Head of caudate nucleus (tissue), 42 donors: ENCODE data around the gene TRIB2.

Source experiments
- DNase-seq, 42 donors: peaks; one replicate each; pipeline versions ENCODE4 v3.0.0 to v3.0.0-alpha.2; 2020 to 2021; ENCODE audit warnings: mixed read lengths in 7 of 42
- intact Hi-C: fragments of 100-400 bp; cut with DNase I; formaldehyde crosslinking; loops from one replicate; pipeline ENCODE4 v1.15.0; 2022

TRIB2 gene

DNA sequence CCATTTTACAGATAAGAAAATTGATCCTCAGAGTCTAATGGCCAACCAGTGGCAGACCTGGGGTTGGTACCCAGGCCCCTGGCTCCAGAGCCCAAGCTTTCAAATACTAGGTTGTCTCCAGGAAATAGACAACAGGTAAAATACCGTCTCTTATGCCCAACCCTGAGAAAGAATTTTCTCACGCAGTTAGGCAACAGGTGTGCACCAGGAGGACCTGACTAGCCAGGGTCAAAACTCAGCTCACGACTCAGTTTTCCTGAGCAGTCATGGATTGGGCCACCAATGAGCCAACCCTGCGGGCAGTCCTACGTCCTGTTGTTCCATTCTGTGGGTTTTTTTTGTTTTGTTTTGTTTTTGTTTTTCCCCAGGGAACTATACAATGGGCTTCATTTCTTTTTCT is 13.5 kb downstream of the TRIB2 start:
- DNase-seq = no peak

DNA sequence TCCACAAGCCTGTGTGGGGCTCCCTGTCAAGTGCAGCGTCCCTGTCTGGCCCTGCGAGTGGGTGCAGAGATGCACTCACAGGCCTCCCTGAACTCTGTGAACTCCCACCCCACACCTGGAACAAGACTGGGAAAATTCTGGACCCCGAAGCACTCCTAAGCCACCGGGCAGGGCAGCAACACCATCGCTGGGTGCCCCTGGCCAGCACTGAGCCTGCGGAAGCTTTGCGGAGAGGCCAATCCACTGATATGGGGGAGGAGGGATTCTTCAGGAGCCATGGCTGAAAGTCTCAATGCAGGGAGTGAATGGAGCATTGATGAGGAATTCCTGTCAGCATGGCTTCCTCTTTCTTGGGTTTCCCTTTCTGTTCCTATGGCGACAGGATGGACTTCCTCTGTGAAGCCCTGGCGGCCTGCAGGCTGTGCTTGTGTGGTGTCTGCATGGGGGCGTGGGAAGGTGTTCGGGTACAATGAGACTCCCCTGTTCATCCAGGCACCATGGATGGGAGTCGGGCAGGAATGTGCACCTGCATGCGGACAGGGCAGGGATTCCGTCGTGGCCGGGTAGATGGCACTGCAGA is 15.1 kb downstream of the TRIB2 start:
- intact Hi-C loops = loop anchor here (10.0 kb wide), 1 partner anchor 203 kb away; no protein-coding TSS in a partner anchor
- no peak for DNase-seq

More for the DNA sequence above, 13.5 kb downstream of the TRIB2 start:
- intact Hi-C loops = loop anchor here (10.0 kb wide), 1 partner anchor 205 kb away; no protein-coding TSS in a partner anchor

DNA sequence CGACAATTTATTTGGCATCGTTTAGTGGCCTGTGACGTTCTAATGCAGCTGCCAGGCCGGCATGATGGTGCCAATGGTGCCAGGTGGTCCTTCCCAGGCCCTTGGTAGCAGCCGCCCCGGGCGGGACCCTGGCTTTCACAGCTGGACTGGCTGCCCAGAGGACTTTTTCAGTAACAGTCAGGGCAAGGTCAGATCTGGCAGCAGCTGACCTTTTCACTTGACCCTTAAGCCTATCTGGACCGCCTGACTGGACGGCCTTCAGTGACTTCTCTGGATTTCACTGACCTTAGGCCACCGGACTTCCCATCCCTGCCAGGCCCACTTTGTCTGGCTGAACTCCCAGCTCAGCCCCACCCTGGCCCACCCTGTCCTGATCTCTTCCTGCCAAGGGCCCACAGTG is 15.9 kb downstream of the TRIB2 start:
- intact Hi-C loops = loop anchor here (10.0 kb wide), 1 partner anchor 202 kb away; no protein-coding TSS in a partner anchor
- DNase-seq = no peak

DNA sequence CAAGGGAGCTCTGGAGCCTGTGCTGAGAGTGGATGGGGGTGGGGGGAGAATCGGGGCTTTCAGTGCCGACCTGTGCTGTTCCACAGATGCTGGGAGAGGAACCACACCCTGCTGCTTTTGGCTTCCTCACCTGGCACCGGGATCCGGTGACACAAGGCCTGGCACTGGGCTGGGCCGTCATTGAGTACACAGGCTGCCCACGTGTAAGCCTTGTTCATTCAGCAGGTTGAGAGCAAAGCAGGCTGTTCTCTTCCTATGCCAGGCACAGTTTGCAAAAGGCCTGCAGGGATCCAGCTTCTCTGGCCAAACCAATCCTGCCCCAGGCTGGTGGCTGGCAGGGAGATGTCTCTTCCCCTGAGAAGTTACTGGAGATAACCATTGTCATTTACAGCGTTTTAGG is 17.1 kb downstream of the TRIB2 start:
- peak in 18 of 42 donors; percentile 6 to 76 (median 49) for DNase-seq
- intact Hi-C loops = loop anchor here (10.0 kb wide), 1 partner anchor 201 kb away; no protein-coding TSS in a partner anchor

DNA sequence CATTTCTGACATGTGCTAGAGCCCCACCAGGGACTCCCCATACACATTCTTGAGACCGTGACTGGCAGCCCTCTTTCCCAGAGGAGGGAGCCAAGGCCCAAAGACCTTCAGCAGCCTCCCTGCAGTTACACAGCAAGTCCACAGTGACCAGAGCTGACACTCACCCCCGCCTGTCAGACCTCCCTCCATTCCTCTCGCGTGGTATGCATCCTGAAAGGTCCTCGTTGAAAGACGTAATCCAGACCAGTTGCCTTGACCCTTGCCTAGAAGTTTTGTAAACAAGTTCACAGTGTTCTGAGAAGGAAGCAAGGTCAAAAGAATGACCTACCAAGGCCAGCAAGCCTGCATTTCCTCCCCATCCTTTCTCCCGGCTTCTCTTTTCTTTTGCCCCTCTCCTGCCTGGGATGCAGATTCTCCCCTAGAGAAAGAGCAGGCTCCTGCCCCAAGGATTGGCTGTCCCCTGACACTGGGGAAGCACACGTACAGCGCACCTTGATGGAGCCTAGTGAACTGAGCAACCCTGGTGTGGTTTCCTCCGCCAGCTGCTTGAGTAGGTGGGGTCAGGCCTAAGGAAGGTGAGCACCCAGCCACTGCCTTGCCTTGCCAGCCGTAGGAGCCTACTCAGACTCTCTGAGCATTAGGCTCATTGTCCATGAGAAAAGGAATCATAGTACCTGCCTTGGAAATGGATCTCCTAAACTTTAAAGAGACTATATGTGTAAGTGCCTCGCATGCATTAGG is 18.3 kb downstream of the TRIB2 start:
- DNase-seq = no peak
- intact Hi-C loops = loop anchor here (10.0 kb wide), 1 partner anchor 200 kb away; no protein-coding TSS in a partner anchor

DNA sequence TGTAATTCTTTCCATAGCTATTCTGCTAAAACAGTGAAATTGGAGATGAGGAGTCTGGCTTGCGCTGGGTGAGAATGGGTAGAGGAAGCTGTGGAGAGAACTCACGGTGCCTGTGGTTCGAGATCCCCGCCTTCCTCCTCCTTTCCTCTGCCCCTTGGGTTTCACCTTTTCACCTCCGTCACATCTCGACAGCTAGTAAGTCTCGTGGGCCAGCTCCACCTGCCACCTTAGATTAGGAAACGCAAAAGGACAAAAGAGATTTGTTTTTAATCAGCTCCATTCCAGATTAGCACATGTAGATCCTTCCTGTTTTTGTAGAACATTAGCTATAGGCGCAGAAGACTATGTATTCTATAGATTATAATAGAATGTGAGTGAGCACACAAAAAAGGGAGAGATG is 20.6 kb downstream of the TRIB2 start:
- no peak for DNase-seq
- intact Hi-C loops = loop anchor here (10.0 kb wide), 1 partner anchor 198 kb away; no protein-coding TSS in a partner anchor

DNA sequence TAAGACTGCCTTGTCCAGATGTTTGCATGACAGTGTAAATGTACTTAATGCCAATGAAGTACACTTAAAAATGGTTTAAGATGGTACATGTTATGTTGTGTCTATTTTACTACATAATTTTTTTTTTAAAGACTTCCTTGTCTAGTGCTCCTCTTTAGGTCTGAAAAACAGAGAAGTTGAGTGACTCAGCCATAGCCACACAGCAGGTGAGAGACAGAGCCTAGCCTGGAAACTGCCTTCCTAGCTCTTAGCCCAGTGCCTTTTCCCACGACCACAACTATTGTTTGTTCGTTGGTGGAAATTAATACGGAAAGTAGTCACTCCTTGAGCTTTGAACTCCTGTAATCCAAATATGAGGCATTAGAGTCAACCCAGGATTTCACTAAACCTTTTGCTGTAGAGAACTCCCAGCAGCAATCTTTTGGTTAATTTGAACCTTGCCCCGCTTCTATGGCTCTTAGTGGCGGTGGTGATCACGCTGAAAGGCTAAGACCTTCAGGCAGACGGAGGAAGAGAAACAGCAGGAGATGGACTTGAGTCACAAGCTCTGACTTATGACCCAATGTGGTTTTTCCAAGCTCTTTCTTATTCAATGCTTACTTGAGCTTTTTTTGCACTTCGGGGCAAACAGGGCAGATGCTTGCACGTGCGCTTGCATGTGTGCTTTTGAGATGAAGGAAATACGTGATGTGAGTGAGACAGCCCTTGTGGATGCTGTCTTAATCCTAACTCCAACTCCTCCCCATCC is 21.2 kb downstream of the TRIB2 start:
- DNase-seq = no peak
- intact Hi-C loops = loop anchor here (10.0 kb wide), 1 partner anchor 197 kb away; no protein-coding TSS in a partner anchor

DNA sequence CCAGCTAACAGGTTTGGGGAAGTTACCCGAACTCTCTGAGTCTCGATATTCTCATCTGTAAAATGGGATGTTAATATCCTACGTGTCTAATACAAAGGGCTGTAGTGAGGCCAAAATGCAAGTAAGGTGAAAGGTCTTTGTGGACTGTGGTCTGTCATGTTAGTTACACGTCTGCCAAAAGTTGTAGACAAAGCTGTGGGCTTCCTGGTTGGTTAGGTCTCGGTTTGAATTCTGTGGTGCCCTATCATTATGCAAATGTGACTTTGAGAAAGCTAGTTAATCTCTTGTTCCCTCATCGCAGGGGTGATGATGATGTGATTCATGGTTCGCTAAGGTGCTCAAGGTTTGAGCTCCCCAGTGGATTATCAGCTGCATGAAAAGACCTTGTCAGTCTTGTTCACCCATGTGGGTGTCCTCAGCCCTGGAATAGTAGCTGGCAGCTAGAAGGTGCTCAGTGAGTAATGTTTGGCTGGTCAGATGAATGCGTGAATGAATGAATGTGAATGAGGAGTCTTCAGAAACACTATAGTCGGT is 23.1 kb downstream of the TRIB2 start:
- no peak for DNase-seq
- intact Hi-C loops = loop anchor here (10.0 kb wide), 1 partner anchor 195 kb away; no protein-coding TSS in a partner anchor

DNA sequence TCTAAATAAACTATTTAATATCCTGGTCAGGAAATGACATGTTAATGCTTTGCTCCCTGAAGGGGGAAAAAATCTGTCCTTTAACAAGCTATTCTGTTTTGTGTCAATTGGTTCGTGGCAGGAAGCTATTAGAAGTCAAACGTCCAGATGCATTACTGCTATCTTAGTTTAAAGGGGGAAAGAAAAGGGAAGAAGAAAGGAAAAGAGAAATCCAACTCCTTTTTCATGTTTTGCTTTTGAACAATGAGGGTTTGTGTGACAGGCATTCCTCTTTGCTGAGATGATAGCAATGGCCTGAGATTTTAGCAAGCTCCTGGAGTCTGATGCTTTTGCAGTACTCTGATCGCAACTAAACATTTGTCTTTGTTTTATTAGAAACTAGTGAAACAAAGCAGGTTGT is 24.6 kb downstream of the TRIB2 start:
- intact Hi-C loops = no loop called here
- no peak for DNase-seq

DNA sequence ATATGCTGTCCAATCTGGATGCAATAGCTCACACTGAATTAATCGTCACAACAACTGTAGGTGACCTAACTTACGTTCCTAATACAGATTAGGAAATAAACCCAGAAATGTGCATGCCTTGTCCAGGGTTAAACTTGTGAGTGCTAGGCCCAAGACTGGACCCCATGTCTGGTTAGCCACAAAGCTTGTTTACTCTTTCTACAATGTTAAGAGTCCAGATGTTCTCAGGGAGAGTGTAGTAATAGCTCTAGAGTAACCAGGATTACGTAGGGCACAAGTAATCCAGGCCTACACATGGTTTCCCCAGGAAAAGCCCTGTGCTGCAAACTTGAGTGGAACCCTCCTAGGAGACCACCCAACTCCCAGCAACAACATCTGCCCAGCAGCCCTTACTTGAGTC is 26.2 kb downstream of the TRIB2 start:
- intact Hi-C loops = no loop called here
- DNase-seq = no peak

DNA sequence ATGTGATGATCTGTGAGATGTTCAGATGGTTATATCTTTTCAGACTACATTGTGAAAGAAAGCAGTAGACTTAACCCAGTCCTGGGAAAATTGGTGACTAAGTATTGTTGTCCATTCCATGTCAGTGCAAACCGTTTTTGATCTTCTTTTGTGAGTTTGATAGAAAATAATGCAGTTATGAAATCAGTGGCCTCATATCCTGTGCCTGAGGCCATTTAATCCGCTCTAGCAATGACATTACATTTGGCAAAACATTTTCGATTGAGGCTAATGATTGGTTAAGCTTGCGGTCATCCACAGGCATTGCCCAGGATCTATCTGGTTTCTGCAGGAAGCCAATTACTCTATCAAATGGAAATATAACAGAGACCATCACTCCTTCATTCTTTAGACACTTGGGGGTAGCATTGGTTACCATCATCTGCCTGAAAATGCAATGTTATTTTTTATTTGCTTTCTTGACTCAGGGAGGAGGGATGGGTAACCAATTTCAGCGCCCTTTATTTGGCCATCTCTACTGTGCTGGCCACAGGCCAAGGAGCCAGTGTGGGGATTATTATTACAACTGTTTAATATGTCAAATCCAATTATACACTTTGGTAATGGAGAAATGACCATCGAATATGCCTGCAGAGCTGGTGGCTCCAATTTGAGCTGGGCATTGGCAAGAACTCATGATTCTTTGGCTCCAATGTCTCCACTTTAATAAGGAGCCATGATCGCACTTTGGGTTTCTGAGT is 33.6 kb downstream of the TRIB2 start:
- DNase-seq = no peak
- intact Hi-C loops = no loop called here

DNA sequence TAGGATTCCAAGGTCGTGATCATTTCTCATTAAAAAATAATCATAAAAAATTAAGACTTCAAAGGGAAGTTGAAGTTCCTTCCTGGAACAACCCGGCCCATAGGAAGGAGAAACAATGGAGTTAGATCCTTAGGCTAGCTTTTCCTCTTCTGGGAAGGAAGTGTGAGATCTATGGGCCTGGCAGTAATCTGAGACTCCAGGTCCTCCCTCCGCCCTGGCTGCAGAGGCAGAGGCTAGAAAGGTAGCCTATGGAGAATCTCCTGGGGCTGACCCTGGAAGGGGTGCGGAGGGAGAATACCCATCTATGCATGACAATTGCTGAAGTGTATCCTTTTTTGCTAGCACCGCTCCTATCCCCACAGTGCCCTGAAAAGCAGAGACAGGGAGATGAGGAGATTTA is 37.9 kb downstream of the TRIB2 start:
- no peak for DNase-seq
- intact Hi-C loops = no loop called here

DNA sequence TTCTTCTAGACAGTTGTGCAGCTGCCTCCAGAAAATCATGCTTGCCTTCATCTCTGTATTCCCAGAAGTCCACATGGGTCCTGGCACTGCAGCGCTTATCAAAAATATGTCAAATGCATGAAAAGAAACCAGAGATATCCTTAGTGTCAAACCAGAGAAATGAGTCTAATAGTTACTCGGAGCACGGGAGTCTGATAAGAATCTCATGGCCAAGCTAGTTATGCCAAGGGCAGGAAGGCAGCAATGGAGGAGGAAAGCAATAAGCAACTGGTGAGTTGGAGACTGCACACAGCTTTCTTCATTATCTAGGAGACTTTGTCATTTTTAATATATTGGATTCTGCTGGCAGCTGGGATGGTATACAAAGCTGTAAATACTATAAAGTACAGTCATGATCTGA is 38.6 kb downstream of the TRIB2 start:
- no peak for DNase-seq
- intact Hi-C loops = no loop called here

DNA sequence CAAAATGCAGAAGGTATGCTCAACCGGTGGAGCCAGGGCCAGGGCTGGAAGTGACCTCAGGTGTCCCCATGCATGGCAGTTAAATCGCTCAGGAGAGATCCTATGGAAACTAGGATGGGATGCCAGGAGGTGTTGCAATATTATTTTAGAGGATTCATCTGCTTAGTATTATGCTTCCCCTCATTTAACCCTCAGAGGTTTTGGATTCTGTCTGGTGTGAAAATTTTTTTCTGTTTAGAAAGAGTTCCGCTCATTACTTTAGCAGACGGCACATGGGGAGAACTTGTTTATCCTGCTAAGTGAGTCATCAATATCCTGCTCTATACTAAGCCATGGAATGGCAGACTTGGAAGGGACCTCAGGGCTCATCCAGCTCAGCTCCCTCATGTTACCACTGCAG is 42.5 kb downstream of the TRIB2 start:
- intact Hi-C loops = no loop called here
- DNase-seq = no peak

DNA sequence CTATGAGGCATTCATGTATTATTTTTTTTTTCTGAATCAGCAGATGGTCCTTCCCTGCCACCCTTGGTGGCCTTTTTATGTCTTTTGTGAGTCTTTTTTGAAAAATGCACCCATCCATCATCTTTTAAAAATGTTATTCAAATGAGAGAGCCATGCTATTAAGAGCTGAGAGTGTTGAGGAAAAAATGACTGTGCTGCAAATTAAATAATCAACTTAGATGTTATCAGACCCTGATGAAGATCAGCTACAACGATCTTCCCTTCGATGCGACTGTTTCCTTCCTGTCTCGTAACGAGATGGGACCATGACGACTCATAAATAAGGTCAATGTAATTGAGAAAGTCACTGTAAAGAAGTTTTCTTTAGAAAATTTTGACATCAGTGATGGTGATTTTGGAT is 44.4 kb downstream of the TRIB2 start:
- no peak for DNase-seq
- intact Hi-C loops = no loop called here

DNA sequence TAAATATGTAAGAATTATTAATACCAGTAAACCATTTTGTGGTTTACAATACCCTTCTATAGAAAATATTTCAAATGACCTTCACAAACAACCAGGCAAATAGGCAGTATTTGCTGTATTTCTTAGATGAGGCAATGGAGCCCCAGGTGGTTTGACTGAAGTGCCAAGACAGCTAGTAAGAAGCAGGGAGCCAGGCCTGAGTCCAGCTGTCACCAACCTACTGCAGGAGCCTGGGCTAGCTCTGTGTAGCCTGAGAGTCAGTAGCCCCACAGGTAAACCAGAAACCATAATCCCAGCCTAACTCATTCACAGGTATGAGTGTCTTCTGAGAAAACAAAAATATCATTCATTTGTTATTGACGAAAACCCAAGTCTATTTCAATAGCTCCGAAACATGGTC is 45.6 kb downstream of the TRIB2 start:
- intact Hi-C loops = no loop called here
- no peak for DNase-seq

DNA sequence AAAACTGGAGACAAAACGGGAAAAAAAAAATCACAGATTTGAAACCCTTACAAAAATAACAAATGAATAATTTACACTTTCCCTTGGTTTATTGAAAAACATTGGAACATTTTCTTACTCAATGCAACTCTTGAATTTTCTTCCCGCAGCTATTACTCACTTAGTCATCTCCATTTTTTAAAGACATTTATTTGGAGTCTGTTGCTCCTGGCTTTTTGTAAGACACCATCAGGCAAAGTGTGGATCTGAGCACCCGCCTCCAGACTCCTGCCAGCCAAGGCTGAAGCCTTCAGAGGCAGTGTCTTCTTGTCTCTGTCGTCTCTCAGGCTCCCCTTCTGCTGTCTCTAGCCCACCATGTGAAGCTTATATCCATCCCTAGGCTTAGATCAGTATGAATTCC is 46.2 kb downstream of the TRIB2 start:
- no peak for DNase-seq
- intact Hi-C loops = no loop called here

DNA sequence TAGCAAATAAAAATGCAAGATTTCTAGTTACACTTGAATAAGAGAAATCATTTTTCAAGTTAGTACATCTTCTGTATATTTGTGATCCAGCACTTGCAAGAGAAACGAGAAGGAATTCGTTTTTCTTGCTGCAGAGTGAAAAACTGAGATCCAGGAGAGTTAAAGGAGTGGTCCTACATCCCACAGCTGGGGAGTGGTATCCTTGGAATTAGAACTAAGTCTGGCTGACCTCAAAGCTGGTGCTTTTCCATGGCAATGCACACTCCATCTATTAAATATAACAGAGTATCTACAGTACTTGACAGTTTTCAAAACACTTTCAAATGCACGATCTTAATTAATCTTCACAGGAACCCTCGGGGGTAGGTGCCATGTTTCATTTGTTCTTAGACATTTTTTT is 46.8 kb downstream of the TRIB2 start:
- DNase-seq = no peak
- intact Hi-C loops = no loop called here
